Ishikawa (cell line): ENCODE results near the gene EXOC4.

Source experiments
- CREB1 ChIP-seq: IDR thresholded peaks from 2 replicates; pipeline ENCODE4 v1.6.1; 2012; ENCODE audit warnings: low read depth
- EP300 ChIP-seq: IDR thresholded peaks from 2 replicates; pipeline ENCODE4 v1.6.1; 2012; ENCODE audit warnings: borderline replicate concordance
- FOXM1 ChIP-seq: IDR thresholded peaks from 2 replicates; pipeline ENCODE4 v1.6.1; 2012; ENCODE audit warnings: low read depth, borderline replicate concordance
- MAX ChIP-seq: IDR thresholded peaks from 2 replicates; pipeline ENCODE4 v1.6.1; 2012
- TAF1 ChIP-seq: IDR thresholded peaks from 2 replicates; pipeline ENCODE4 v1.6.1; 2012; ENCODE audit warnings: low read depth, mild to moderate bottlenecking
- TCF12 ChIP-seq: IDR thresholded peaks from 2 replicates; pipeline ENCODE4 v1.6.1; 2012; ENCODE audit warnings: low read depth
- TEAD4 ChIP-seq: IDR thresholded peaks from 2 replicates; pipeline ENCODE4 v1.6.1; 2012
- USF1 ChIP-seq: IDR thresholded peaks from 2 replicates; pipeline ENCODE4 v1.6.1; 2012
- YY1 ChIP-seq: IDR thresholded peaks from 2 replicates; pipeline ENCODE4 v1.6.1; 2012; ENCODE audit warnings: low read depth
- ZBTB7A ChIP-seq: IDR thresholded peaks from 2 replicates; pipeline ENCODE4 v1.6.1; 2012; ENCODE audit warnings: low read depth
- TF ChIP-seq, protein P1 (sequence below): IDR thresholded peaks from 2 replicates; pipeline ENCODE4 v1.6.1; 2012; ENCODE audit warnings: low read depth, mild to moderate bottlenecking

- TF ChIP-seq TCF12 (no peak), TAF1 (no peak), MAX (no peak), EP300 (no peak), FOXM1 (no peak), USF1 (no peak), ZBTB7A (no peak), YY1 (no peak), CREB1 (no peak), TEAD4 (no peak)
- TF ChIP-seq, protein P1, sequence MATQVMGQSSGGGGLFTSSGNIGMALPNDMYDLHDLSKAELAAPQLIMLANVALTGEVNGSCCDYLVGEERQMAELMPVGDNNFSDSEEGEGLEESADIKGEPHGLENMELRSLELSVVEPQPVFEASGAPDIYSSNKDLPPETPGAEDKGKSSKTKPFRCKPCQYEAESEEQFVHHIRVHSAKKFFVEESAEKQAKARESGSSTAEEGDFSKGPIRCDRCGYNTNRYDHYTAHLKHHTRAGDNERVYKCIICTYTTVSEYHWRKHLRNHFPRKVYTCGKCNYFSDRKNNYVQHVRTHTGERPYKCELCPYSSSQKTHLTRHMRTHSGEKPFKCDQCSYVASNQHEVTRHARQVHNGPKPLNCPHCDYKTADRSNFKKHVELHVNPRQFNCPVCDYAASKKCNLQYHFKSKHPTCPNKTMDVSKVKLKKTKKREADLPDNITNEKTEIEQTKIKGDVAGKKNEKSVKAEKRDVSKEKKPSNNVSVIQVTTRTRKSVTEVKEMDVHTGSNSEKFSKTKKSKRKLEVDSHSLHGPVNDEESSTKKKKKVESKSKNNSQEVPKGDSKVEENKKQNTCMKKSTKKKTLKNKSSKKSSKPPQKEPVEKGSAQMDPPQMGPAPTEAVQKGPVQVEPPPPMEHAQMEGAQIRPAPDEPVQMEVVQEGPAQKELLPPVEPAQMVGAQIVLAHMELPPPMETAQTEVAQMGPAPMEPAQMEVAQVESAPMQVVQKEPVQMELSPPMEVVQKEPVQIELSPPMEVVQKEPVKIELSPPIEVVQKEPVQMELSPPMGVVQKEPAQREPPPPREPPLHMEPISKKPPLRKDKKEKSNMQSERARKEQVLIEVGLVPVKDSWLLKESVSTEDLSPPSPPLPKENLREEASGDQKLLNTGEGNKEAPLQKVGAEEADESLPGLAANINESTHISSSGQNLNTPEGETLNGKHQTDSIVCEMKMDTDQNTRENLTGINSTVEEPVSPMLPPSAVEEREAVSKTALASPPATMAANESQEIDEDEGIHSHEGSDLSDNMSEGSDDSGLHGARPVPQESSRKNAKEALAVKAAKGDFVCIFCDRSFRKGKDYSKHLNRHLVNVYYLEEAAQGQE, result no peak
Observed at GRCh38 chr7:133573554-133574265, 320.8 kb downstream of the EXOC4 start.
